Keratinocyte (primary cell): ENCODE measurements around the gene PCNT.

ENCODE experiments used
- EZH2 ChIP-seq: IDR thresholded peaks from one replicate; pipeline ENCODE4 v1.6.1; 2012; ENCODE audit warnings: inconsistent platforms, mild to moderate bottlenecking, low read length, moderate library complexity
- TF ChIP-seq, protein P1 (sequence below), 3 experiments: IDR thresholded peaks in 1 of 3; conservative IDR thresholded peaks in 1 of 3; optimal IDR thresholded peaks in 1 of 3; 2 replicates in 2 of 3; 3 replicates in 1 of 3; pipeline versions ENCODE3 to v1.5.1; 2011; ENCODE audit warnings: low read length in 3 of 3, mild to moderate bottlenecking in 3 of 3, moderate library complexity in 2 of 3, control low read depth in 1 of 3, inconsistent platforms in 1 of 3; ENCODE audit not compliant: insufficient read depth in 2 of 3; ENCODE audit errors: extremely low read depth in 1 of 3

DNA sequence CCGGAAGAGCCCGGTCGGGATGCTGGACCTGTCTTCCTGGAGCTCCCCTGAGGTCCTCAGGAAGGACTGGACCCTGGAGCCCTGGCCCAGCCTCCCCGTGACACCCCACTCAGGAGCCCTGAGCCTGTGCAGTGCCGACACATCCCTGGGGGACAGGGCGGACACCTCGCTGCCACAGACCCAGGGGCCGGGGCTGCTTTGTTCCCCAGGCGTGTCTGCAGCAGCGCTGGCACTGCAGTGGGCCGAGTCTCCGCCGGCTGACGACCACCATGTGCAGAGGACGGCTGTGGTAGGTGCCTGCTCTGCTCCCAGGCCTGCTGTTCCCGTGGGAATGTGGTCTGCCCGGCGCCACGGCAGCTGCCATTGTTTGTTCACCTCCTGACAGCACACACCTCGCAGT is 92.6 kb downstream of the PCNT start:
- TF ChIP-seq, protein P1, sequence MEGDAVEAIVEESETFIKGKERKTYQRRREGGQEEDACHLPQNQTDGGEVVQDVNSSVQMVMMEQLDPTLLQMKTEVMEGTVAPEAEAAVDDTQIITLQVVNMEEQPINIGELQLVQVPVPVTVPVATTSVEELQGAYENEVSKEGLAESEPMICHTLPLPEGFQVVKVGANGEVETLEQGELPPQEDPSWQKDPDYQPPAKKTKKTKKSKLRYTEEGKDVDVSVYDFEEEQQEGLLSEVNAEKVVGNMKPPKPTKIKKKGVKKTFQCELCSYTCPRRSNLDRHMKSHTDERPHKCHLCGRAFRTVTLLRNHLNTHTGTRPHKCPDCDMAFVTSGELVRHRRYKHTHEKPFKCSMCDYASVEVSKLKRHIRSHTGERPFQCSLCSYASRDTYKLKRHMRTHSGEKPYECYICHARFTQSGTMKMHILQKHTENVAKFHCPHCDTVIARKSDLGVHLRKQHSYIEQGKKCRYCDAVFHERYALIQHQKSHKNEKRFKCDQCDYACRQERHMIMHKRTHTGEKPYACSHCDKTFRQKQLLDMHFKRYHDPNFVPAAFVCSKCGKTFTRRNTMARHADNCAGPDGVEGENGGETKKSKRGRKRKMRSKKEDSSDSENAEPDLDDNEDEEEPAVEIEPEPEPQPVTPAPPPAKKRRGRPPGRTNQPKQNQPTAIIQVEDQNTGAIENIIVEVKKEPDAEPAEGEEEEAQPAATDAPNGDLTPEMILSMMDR (optimal IDR thresholded peaks at IDR 0.05 in 1 of 3, IDR thresholded peaks at IDR 0.05 in 1 of 3, conservative IDR thresholded peaks at IDR 0.05 in 1 of 3; ENCODE audit: extremely low read depth in 1 of 3, insufficient read depth in 2 of 3, low read length in 3 of 3) = no peak
- TF ChIP-seq EZH2 = no peak
